B cell (primary cell): ENCODE measurements around the gene ZNF594. TPM values are rescaled to one million over a fixed set of nuclear protein-coding genes. Genes with fewer than 3 reads are reported as not detected.

ENCODE experiments used
- ATAC-seq: fragments of 200-7000 bp; cut with Tn5 transposase; one replicate; pipeline ENCODE4 v1.10.0; 2021; ENCODE audit warnings: low read depth, mild to moderate bottlenecking, moderate number of reproducible peaks, moderate library complexity
- CTCF ChIA-PET: fragments of 350-600 bp; sonication (Branson Sonifier 250); formaldehyde crosslinking; loops from one replicate; lab custom pipeline; 2021; ENCODE audit warnings: antibody characterized with exemption, inconsistent platforms; lab: Charles Lee
- POLR2A ChIA-PET: fragments of 350-600 bp; sonication (Branson Sonifier 250); formaldehyde crosslinking; loops from one replicate; lab custom pipeline; 2021; ENCODE audit warnings: antibody characterized with exemption; lab: Charles Lee
- DNase-seq: peaks from one replicate; pipeline ENCODE4 v3.0.0; 2013
- H2AFZ ChIP-seq: 2 replicates; pipeline ENCODE4 v1.6.1; 2012; ENCODE audit warnings: mild to moderate bottlenecking, low read depth, low read length; ENCODE audit not compliant: insufficient read depth, poor library complexity, severe bottlenecking
- H3K27ac ChIP-seq, 2 donors: 1 replicate in 1 of 2; 2 replicates in 1 of 2; pipeline ENCODE4 v1.5.1; 2012 to 2013; ENCODE audit warnings: low read length in 2 of 2, mild to moderate bottlenecking in 2 of 2, moderate library complexity in 1 of 2
- H3K27me3 ChIP-seq, 4 experiments: fragments of 200-600 bp in 1 of 4; sonication (generic) in 1 of 4; replicated peaks in 1 of 4; 1 replicate in 2 of 4; 2 replicates in 2 of 4; pipeline versions ENCODE4 v1.6.1 to v1.7.0; 2013 to 2016; ENCODE audit warnings: low read length in 3 of 4, mild to moderate bottlenecking in 2 of 4, mixed read lengths in 1 of 4, moderate library complexity in 1 of 4; ENCODE audit not compliant: insufficient read depth in 4 of 4, control insufficient read depth in 3 of 4; ENCODE audit errors: control extremely low read depth in 1 of 4
- H3K36me3 ChIP-seq, 2 experiments: replicated peaks in 1 of 2; 1 replicate in 1 of 2; 2 replicates in 1 of 2; pipeline versions ENCODE4 v1.6.1 to v1.7.1; 2013; ENCODE audit warnings: low read length in 1 of 2; ENCODE audit not compliant: insufficient read depth in 2 of 2, control insufficient read depth in 1 of 2; ENCODE audit errors: control extremely low read depth in 1 of 2, extremely low read depth in 1 of 2
- H3K4me1 ChIP-seq, 2 donors: fragments of 200-600 bp in 1 of 2; sonication (generic) in 1 of 2; 1 replicate in 1 of 2; 2 replicates in 1 of 2; pipeline versions ENCODE4 v1.5.1 to v1.6.1; 2013 to 2017; ENCODE audit warnings: low read length in 2 of 2; ENCODE audit not compliant: control insufficient read depth in 2 of 2, insufficient read depth in 2 of 2
- H3K4me2 ChIP-seq: replicated peaks from 2 replicates; pipeline ENCODE3; 2012; ENCODE audit warnings: mild to moderate bottlenecking, low read depth, low read length; ENCODE audit not compliant: poor library complexity, severe bottlenecking
- H3K4me3 ChIP-seq, 5 experiments: fragments of 200-600 bp in 1 of 5; sonication (generic) in 1 of 5; 1 replicate in 3 of 5; 2 replicates in 2 of 5; pipeline versions ENCODE4 v1.5.1 to v1.7.0; 2011 to 2016; ENCODE audit warnings: low read length in 4 of 5, mild to moderate bottlenecking in 4 of 5, low read depth in 2 of 5, control low read depth in 1 of 5, moderate library complexity in 1 of 5; ENCODE audit not compliant: insufficient read depth in 1 of 5; ENCODE audit errors: control extremely low read depth in 1 of 5, extremely low read depth in 1 of 5
- H3K79me2 ChIP-seq: fragments of 200-600 bp; sonication (generic); one replicate; pipeline ENCODE4 v1.6.0; 2016; ENCODE audit warnings: low read length; ENCODE audit not compliant: control insufficient read depth, insufficient read depth
- H3K9ac ChIP-seq: fragments of 200-600 bp; sonication (generic); 2 replicates; pipeline ENCODE4 v1.6.1; 2017; ENCODE audit warnings: mild to moderate bottlenecking, low read length, moderate library complexity
- H3K9me3 ChIP-seq, 3 donors: one replicate each; pipeline versions ENCODE4 v1.6.1 to v1.7.1; 2013; ENCODE audit warnings: low read length in 2 of 3; ENCODE audit not compliant: control insufficient read depth in 2 of 3, insufficient read depth in 1 of 3; ENCODE audit errors: control extremely low read depth in 1 of 3
- H4K20me1 ChIP-seq: 2 replicates; pipeline ENCODE4 v1.6.0; 2012; ENCODE audit warnings: mild to moderate bottlenecking, low read length; ENCODE audit not compliant: insufficient read depth, control insufficient read depth, poor library complexity, severe bottlenecking
- H3K27ac Mint-ChIP-seq: one replicate; pipeline ENCODE4 v1.8.0; 2021; ENCODE audit warnings: mixed read lengths
- H3K27me3 Mint-ChIP-seq: one replicate; pipeline ENCODE4 v1.8.0; 2021; ENCODE audit warnings: mixed read lengths
- H3K4me1 Mint-ChIP-seq: one replicate; pipeline ENCODE4 v1.8.0; 2021; ENCODE audit warnings: mixed read lengths
- H3K4me3 Mint-ChIP-seq: one replicate; pipeline ENCODE4 v1.8.0; 2021; ENCODE audit warnings: mixed read lengths
- H3K9me3 Mint-ChIP-seq: one replicate; pipeline ENCODE4 v1.8.0; 2022; ENCODE audit warnings: mixed read lengths; ENCODE audit not compliant: insufficient read depth
- EZH2 ChIP-seq: IDR thresholded peaks from 2 replicates; pipeline ENCODE4 v1.6.1; 2012; ENCODE audit warnings: borderline replicate concordance, low read depth, mild to moderate bottlenecking, moderate library complexity, low read length; ENCODE audit not compliant: insufficient read depth, poor library complexity, severe bottlenecking
- WGBS: methylation state at CpG from one replicate; pipeline ENCODE4 v1.1.5; 2013; ENCODE audit warnings: missing lambda C conversion rate; ENCODE audit not compliant: insufficient coverage; 5-methylcytosine and 5-hydroxymethylcytosine counted together
- intact Hi-C: fragments of 100-400 bp; cut with micrococcal nuclease; formaldehyde crosslinking; loops from one replicate; pipeline ENCODE4 v1.10.0; 2022
- polyA plus RNA-seq: library from polyadenylated mRNA; depleted of rRNA; stranded (reverse); fragments of >200 nt; gene quantifications from 2 replicates; pipeline ENCODE4 v1.2.3, GENCODE V29; 2012
- total RNA-seq, 2 donors: library from RNA; stranded (reverse); fragments of 120-200 nt in 1 of 2; gene quantifications; 1 replicate in 1 of 2; 2 replicates in 1 of 2; pipeline versions ENCODE4 v1.2.3 to v1.2.4, GENCODE V29; 2013 to 2022
- TF ChIP-seq, protein P1 (sequence below): fragments of 200-600 bp; IDR thresholded peaks from one replicate; pipeline ENCODE4 v1.8.0; 2022; ENCODE audit warnings: antibody characterized with exemption, mild to moderate bottlenecking

ZNF594 gene
- total and polyA plus RNA-seq, 2 donors (not counting 1 experiment from before 2014, with no cell fraction given) = 5.9 to 38.9 TPM

DNA sequence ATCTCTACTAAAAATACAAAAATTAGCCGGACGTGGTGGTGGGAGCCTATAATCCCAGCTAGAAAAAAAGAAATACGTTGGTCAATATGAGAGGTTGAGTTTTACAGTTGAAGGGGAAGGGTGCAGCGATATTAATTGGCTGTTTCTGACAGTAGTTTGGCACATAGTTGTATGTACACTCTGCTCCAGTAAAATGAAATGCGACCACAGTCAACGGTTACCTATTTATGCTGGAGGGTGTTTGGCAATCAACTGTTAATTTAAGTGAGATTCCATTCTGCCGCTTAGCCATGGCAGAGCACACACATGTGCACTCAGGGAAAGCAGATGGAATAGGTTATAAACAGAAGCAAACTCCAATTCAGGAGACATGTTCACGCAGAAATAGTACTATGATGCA is 9.3 kb upstream of the ZNF594 start:
- peaks cover 0 to 7% (median 0%) of the 10 kb centered on the region in 3 donors for H3K9me3 ChIP-seq
- Mint-ChIP-seq H3K27ac (peak overlapping the region; percentile 85), H3K4me3 (no peak overlapping the region), H3K4me1 (peaks cover 54% of the 10 kb centered on the region), H3K9me3 (no peaks in the 10 kb centered on the region), H3K27me3 (no peaks in the 10 kb centered on the region)
- peaks cover 53% of the 10 kb centered on the region for H3K79me2 ChIP-seq
- no peak overlapping the region for H2AFZ ChIP-seq
- H3K4me3 ChIP-seq = no peak overlapping the region
- peaks cover 38 to 58% of the 10 kb centered on the region in 2 donors for H3K4me1 ChIP-seq
- POLR2A ChIA-PET = interaction anchor here (1.0 to 1.3 kb wide), 2 partner anchors 20 to 27 kb away, joined by 4 to 8 read pairs; no protein-coding TSS in a partner anchor
- H4K20me1 ChIP-seq = no peaks in the 10 kb centered on the region
- intact Hi-C loops = no loop called here
- DNase-seq = no peak
- WGBS = 86% methylated on average over 7 of the region's 8 CpGs
- no peak for ATAC-seq
- peak overlapping the region; percentile 3 to 71 for H3K27ac ChIP-seq
- no peaks in the 10 kb centered on the region for H3K27me3 ChIP-seq
- TF ChIP-seq EZH2 = no peak
- TF ChIP-seq, protein P1, sequence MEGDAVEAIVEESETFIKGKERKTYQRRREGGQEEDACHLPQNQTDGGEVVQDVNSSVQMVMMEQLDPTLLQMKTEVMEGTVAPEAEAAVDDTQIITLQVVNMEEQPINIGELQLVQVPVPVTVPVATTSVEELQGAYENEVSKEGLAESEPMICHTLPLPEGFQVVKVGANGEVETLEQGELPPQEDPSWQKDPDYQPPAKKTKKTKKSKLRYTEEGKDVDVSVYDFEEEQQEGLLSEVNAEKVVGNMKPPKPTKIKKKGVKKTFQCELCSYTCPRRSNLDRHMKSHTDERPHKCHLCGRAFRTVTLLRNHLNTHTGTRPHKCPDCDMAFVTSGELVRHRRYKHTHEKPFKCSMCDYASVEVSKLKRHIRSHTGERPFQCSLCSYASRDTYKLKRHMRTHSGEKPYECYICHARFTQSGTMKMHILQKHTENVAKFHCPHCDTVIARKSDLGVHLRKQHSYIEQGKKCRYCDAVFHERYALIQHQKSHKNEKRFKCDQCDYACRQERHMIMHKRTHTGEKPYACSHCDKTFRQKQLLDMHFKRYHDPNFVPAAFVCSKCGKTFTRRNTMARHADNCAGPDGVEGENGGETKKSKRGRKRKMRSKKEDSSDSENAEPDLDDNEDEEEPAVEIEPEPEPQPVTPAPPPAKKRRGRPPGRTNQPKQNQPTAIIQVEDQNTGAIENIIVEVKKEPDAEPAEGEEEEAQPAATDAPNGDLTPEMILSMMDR = no peak
- CTCF ChIA-PET = interaction anchor here (1.0 to 18.3 kb wide), 4 partner anchors 9 to 107 kb away, joined by 3 to 303 read pairs (median 4); partner anchors contain the start of gene SCIMP
- H3K9ac ChIP-seq = no peak overlapping the region
- H3K4me2 ChIP-seq = peak overlapping the region; percentile 53
- peaks cover 1 to 4% of the 10 kb centered on the region in 2 experiments for H3K36me3 ChIP-seq

DNA sequence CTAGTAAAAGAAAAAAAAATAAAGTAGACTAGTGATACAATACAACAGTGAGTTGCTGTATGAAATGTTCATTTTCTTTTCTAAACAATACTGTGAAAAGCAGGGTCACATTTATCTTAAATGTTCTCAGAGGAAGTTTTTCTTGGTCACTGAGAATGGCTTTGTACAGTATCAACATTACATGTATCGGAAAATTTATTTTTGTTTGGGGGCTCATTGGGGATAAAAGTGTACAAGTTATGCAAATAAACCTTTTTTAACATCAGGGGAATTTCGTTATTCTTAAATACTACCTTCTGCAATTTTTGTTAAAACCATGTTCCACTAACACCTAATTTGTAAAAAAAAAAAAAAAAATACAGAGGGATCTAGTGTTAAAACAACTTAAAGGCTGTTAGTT is 8.7 kb upstream of the ZNF594 start:
- H3K4me3 Mint-ChIP-seq = peak overlapping the region; percentile 40
- Histone ChIP-seq H3K36me3 (peaks cover 1 to 4% of the 10 kb centered on the region in 2 experiments), H3K9ac (no peak overlapping the region), H3K4me2 (peak overlapping the region; percentile 53), H2AFZ (no peak overlapping the region), H3K4me1 (peaks cover 38 to 57% of the 10 kb centered on the region in 2 donors), H4K20me1 (no peaks in the 10 kb centered on the region), H3K9me3 (peaks cover 0 to 6% (median 0%) of the 10 kb centered on the region in 3 donors), H3K27me3 (no peaks in the 10 kb centered on the region), H3K27ac (peak overlapping the region; percentile 38 to 71), H3K79me2 (peaks cover 56% of the 10 kb centered on the region), H3K4me3 (peak overlapping the region in 1 of 5 experiments; percentile 25)
- H3K4me1 Mint-ChIP-seq = peaks cover 52% of the 10 kb centered on the region
- DNase-seq = no peak
- ATAC-seq = no peak
- TF ChIP-seq, protein P1 = no peak
- TF ChIP-seq EZH2 = no peak
- no peaks in the 10 kb centered on the region for H3K27me3 Mint-ChIP-seq
- no CpG with 5 or more reads among the region's 2 CpGs for WGBS
- intact Hi-C loops = no loop called here
- peak overlapping the region; percentile 77 for H3K27ac Mint-ChIP-seq
- H3K9me3 Mint-ChIP-seq = no peaks in the 10 kb centered on the region
- CTCF ChIA-PET = interaction anchor here (1.0 to 18.3 kb wide), 5 partner anchors 10 to 107 kb away, joined by 3 to 303 read pairs (median 3); partner anchors contain the start of gene SCIMP
- POLR2A ChIA-PET = interaction anchor here (0.7 to 1.0 kb wide), 6 partner anchors 19 to 234 kb away, joined by 3 to 6 read pairs (median 3); partner anchors contain the start of gene SCIMP
